ENCODE data around the gene IL20.

IL20 gene

GRCh38 chr1:206843626-206844025, 21.8 kb upstream of the IL20 start:
- H3K4me2 ChIP-seq (ENCODE audit: low read depth, low read length): no peak overlapping the region
- no peak overlapping the region for H3K4me3 ChIP-seq (ENCODE audit: low read length)
- no peaks in the 10 kb centered on the region for H3K36me3 ChIP-seq (replicated peaks; ENCODE audit: insufficient read depth, low read length)
- no peak overlapping the region for H2AFZ ChIP-seq (ENCODE audit: low read length)
- H4K20me1 ChIP-seq (ENCODE audit: insufficient read depth, low read length): no peaks in the 10 kb centered on the region
- no peaks in the 10 kb centered on the region for H3K79me2 ChIP-seq (ENCODE audit: low read length)
- no peaks in the 10 kb centered on the region for H3K4me1 ChIP-seq (ENCODE audit: low read length)
- H3K27ac ChIP-seq (ENCODE audit: low read length): no peak overlapping the region
- no peak for DNase-seq
- H3K9me3 ChIP-seq (replicated peaks; ENCODE audit: insufficient read depth, low read length): no peaks in the 10 kb centered on the region
- H3K9me2 ChIP-seq (replicated peaks; ENCODE audit: insufficient read depth, low read length): no peaks in the 10 kb centered on the region
- no peaks in the 10 kb centered on the region for H3F3A ChIP-seq (ENCODE audit: insufficient read depth, low read length)
- H3K27me3 ChIP-seq (replicated peaks; ENCODE audit: insufficient read depth, low read length): no peaks in the 10 kb centered on the region
- no peak overlapping the region for H3K9ac ChIP-seq (ENCODE audit: low read length)
- TF ChIP-seq EZH2phosphoT487 (IDR thresholded peaks at IDR 0.05; ENCODE audit: low read length): no peak
- TF ChIP-seq CTCF (IDR thresholded peaks at IDR 0.05; ENCODE audit: low read length): no peak
- TF ChIP-seq EZH2 (optimal IDR thresholded peaks at IDR 0.05; ENCODE audit: low read depth, low read length): no peak

DNA sequence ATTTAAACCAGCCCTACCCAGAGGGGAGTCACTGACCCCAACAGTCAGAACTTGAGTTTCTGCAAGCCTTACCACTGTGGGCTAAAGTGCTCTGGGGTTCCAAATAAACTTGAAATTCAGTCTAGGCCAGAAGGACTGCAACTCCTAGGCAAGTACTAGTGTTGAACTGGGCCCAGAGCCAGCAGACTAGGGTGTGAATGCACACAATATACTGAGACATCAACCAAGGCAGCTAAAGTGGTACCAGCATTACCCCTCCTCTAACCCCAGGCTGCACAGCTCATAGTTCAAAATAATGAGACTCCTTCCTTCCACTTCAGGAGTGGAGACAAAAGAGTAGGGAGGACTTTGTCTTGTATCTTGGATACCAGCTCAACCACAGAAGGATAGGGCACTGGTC, 18.9 kb upstream of the IL20 start:
- H3K9me3 ChIP-seq (replicated peaks; ENCODE audit: insufficient read depth, low read length): no peaks in the 10 kb centered on the region
- H3K4me3 ChIP-seq (ENCODE audit: low read length): no peak overlapping the region
- no peaks in the 10 kb centered on the region for H3K36me3 ChIP-seq (replicated peaks; ENCODE audit: insufficient read depth, low read length)
- no peak overlapping the region for H3K9ac ChIP-seq (ENCODE audit: low read length)
- no peaks in the 10 kb centered on the region for H3K79me2 ChIP-seq (ENCODE audit: low read length)
- H2AFZ ChIP-seq (ENCODE audit: low read length): no peak overlapping the region
- no peaks in the 10 kb centered on the region for H3F3A ChIP-seq (ENCODE audit: insufficient read depth, low read length)
- H4K20me1 ChIP-seq (ENCODE audit: insufficient read depth, low read length): no peaks in the 10 kb centered on the region
- H3K27me3 ChIP-seq (replicated peaks; ENCODE audit: insufficient read depth, low read length): no peaks in the 10 kb centered on the region
- no peaks in the 10 kb centered on the region for H3K9me2 ChIP-seq (replicated peaks; ENCODE audit: insufficient read depth, low read length)
- no peak for DNase-seq
- no peak overlapping the region for H3K4me2 ChIP-seq (ENCODE audit: low read depth, low read length)
- TF ChIP-seq CTCF (IDR thresholded peaks at IDR 0.05; ENCODE audit: low read length): no peak
- TF ChIP-seq EZH2phosphoT487 (IDR thresholded peaks at IDR 0.05; ENCODE audit: low read length): no peak
- TF ChIP-seq EZH2 (optimal IDR thresholded peaks at IDR 0.05; ENCODE audit: low read depth, low read length): no peak
- no peaks in the 10 kb centered on the region for H3K4me1 ChIP-seq (ENCODE audit: low read length)
- no peak overlapping the region for H3K27ac ChIP-seq (ENCODE audit: low read length)

- H3K27ac ChIP-seq (ENCODE audit: low read length): no peak overlapping the region
- no peak overlapping the region for H3K4me3 ChIP-seq (ENCODE audit: low read length)
- H3K9me3 ChIP-seq (replicated peaks; ENCODE audit: insufficient read depth, low read length): no peaks in the 10 kb centered on the region
- TF ChIP-seq EZH2phosphoT487 (IDR thresholded peaks at IDR 0.05; ENCODE audit: low read length): no peak
- TF ChIP-seq EZH2 (optimal IDR thresholded peaks at IDR 0.05; ENCODE audit: low read depth, low read length): no peak
- no peak for TF ChIP-seq CTCF (IDR thresholded peaks at IDR 0.05; ENCODE audit: low read length)
- no peaks in the 10 kb centered on the region for H3F3A ChIP-seq (ENCODE audit: insufficient read depth, low read length)
- no peak overlapping the region for H3K4me2 ChIP-seq (ENCODE audit: low read depth, low read length)
- H4K20me1 ChIP-seq (ENCODE audit: insufficient read depth, low read length): no peaks in the 10 kb centered on the region
- no peaks in the 10 kb centered on the region for H3K79me2 ChIP-seq (ENCODE audit: low read length)
- no peaks in the 10 kb centered on the region for H3K4me1 ChIP-seq (ENCODE audit: low read length)
- H3K36me3 ChIP-seq (replicated peaks; ENCODE audit: insufficient read depth, low read length): no peaks in the 10 kb centered on the region
- DNase-seq: no peak
- no peaks in the 10 kb centered on the region for H3K9me2 ChIP-seq (replicated peaks; ENCODE audit: insufficient read depth, low read length)
- no peak overlapping the region for H3K9ac ChIP-seq (ENCODE audit: low read length)
- H2AFZ ChIP-seq (ENCODE audit: low read length): no peak overlapping the region
- H3K27me3 ChIP-seq (replicated peaks; ENCODE audit: insufficient read depth, low read length): no peaks in the 10 kb centered on the region
Observed at GRCh38 chr1:206847337-206847834, 18.0 kb upstream of the IL20 start.

Measured in MM.1S (cell line).